Ovary (tissue), 9 donors: ENCODE data around the gene ITGAE. TPM values are rescaled to one million over a fixed set of nuclear protein-coding genes. Genes with fewer than 3 reads are reported as not detected.

Source experiments
- DNase-seq, 5 donors: peaks; one replicate each; pipeline ENCODE4 v3.0.0-alpha.2; 2019 to 2020
- H3K27ac ChIP-seq, 2 donors: fragments of 200-600 bp; one replicate each; pipeline versions ENCODE4 v1.5.1 to v1.8.0; 2019 to 2022
- H3K27me3 ChIP-seq: fragments of 200-600 bp; one replicate; pipeline ENCODE4 v1.8.0; 2022
- H3K36me3 ChIP-seq: fragments of 200-600 bp; sonication (generic); one replicate; pipeline ENCODE4 v1.5.1; 2019
- H3K4me1 ChIP-seq: one replicate; pipeline ENCODE4 v1.8.1; 2013; ENCODE audit warnings: mild to moderate bottlenecking, moderate library complexity; ENCODE audit not compliant: insufficient read depth
- H3K4me3 ChIP-seq: fragments of 200-600 bp; sonication (generic); one replicate; pipeline ENCODE4 v1.5.1; 2017
- H3K9me3 ChIP-seq, 2 donors: fragments of 200-600 bp in 1 of 2; sonication (generic) in 1 of 2; one replicate each; pipeline versions ENCODE4 v1.5.1 to v1.8.1; 2013 to 2019; ENCODE audit warnings: mild to moderate bottlenecking in 1 of 2, moderate library complexity in 1 of 2
- EP300 ChIP-seq: sonication (generic); formaldehyde crosslinking; IDR thresholded peaks from one replicate; pipeline ENCODE4 v1.6.1; 2017; ENCODE audit warnings: antibody characterized with exemption
- POLR2A ChIP-seq: fragments of 450-650 bp; IDR thresholded peaks from one replicate; pipeline ENCODE4 v1.6.1; 2017; ENCODE audit warnings: antibody characterized with exemption, mild to moderate bottlenecking, moderate library complexity
- WGBS, 3 donors: extraction: QIAGEN DNeasy Blood & Tissue Kit in 1 of 3; methylation state at CpG; one replicate each; pipeline versions ENCODE4 v1.1.5 to v1.1.7; 2013 to 2017; 5-methylcytosine and 5-hydroxymethylcytosine counted together
- intact Hi-C, 4 donors: fragments of 100-400 bp; cut with DNase I; formaldehyde crosslinking; loops; one replicate each; pipeline versions ENCODE4 v1.11.0 to v1.15.1; 2022 to 2023
- polyA plus RNA-seq, 2 donors: library from polyadenylated mRNA; stranded (reverse); fragments of 200-250 nt in 1 of 2; fragments of 350-450 nt in 1 of 2; fragmentation: Illumina TruSeq in 1 of 2; extraction: RNeasy Lipid Tissue Mini Kit (QIAGEN cat#74804) in 1 of 2; gene quantifications; one replicate each; pipeline ENCODE4 v1.2.3, GENCODE V29; 2013 to 2014
- total RNA-seq, 7 donors: library from RNA; depleted of rRNA in 2 of 7; stranded (reverse); fragments of >200 nt in 2 of 7; fragmentation: NEBNext Ultra II Directional in 3 of 7; extraction: Animal tissue kit (Norgen Biotek cat#: 25700) in 3 of 7; gene quantifications; one replicate each; pipeline versions ENCODE4 v1.1.0 to v1.2.4, GENCODE V29; 2016 to 2023
- TF ChIP-seq, protein P1 (sequence below), 3 donors: fragments of 450-650 bp in 2 of 3; fragments of 200-600 bp in 1 of 3; IDR thresholded peaks; one replicate each; pipeline versions ENCODE4 v1.5.1 to v1.8.0; 2016 to 2022; ENCODE audit warnings: antibody characterized with exemption in 3 of 3, mild to moderate bottlenecking in 1 of 3
- donor health status: DM: no; HTN: no; CAD: no; lungs with moderate emphysema.
- donor health status: DM: no; HTN: no; CAD: no.
- donor health status: Bipolar disorder and iron deficiency.
- donor health status: DM: yes; HTN: yes; CAD: no.
- donor health status: DM: no; HTN: no; CAD: no.
- donor health status: DM: yes; HTN: yes; CAD: no.

The ITGAE gene
- total and polyA plus RNA-seq, 9 donors: 13.3 to 27.0 (median 17.2) TPM

DNA sequence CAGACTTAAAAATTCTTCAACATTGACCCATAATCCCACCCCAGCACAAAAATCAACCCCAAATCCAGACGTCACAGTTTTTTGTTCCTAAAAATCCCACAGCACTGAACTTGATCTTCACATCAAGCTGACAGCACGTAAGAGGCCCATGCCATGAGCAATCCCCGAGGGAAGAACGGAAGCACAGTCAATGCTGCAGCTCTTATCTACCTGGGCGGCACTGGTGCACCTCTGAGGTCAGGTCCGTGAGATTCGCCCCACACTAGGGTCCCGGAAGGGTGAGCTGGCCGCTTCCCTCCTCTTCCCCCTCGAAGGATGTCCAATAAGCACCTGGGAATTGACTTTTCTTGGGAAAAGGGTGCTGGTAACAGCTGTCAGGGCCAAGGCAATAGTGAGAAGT lies 11.3 kb upstream of the ITGAE start:
- WGBS, 3 donors: 30 to 76% (median 42%) methylated on average over 10 of the region's 10 CpGs
- DNase-seq: no peak
- no peaks in the 10 kb centered on the region for H3K9me3 ChIP-seq
- TF ChIP-seq EP300 (no peak), POLR2A (no peak)
- TF ChIP-seq, protein P1, sequence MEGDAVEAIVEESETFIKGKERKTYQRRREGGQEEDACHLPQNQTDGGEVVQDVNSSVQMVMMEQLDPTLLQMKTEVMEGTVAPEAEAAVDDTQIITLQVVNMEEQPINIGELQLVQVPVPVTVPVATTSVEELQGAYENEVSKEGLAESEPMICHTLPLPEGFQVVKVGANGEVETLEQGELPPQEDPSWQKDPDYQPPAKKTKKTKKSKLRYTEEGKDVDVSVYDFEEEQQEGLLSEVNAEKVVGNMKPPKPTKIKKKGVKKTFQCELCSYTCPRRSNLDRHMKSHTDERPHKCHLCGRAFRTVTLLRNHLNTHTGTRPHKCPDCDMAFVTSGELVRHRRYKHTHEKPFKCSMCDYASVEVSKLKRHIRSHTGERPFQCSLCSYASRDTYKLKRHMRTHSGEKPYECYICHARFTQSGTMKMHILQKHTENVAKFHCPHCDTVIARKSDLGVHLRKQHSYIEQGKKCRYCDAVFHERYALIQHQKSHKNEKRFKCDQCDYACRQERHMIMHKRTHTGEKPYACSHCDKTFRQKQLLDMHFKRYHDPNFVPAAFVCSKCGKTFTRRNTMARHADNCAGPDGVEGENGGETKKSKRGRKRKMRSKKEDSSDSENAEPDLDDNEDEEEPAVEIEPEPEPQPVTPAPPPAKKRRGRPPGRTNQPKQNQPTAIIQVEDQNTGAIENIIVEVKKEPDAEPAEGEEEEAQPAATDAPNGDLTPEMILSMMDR (IDR thresholded peaks at IDR 0.05): no peak
- H3K36me3 ChIP-seq: no peaks in the 10 kb centered on the region
- H3K4me1 ChIP-seq: peaks cover 8% of the 10 kb centered on the region
- H3K4me3 ChIP-seq: no peak overlapping the region
- peak overlapping the region in 1 of 2 donors; percentile 76 for H3K27ac ChIP-seq
- H3K27me3 ChIP-seq: no peaks in the 10 kb centered on the region
- intact Hi-C loops: no loop called here

DNA sequence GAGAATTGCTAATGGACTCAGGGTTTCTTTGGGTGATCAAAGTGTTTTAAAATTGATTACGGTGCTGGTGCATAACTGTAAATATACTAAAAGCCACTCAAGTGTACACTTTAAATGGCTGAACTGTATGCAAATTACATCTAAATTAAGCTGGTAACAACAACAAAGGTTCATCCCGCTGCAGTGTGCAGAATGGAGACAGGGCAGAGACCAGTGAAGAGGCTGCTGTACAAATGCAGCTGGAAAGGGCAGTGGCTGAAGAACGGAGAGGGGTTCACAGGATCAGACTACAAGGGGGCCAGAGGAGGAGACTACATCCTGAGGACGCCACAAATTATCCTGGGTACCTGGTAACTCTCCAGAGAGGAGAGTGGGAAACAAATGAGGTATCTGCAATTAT lies 9.0 kb upstream of the ITGAE start:
- 85 to 89% (median 88%) methylated on average over 4 of the region's 4 CpGs for WGBS, 3 donors
- H3K4me3 ChIP-seq: no peak overlapping the region
- DNase-seq: no peak
- no peak overlapping the region for H3K27ac ChIP-seq
- no peaks in the 10 kb centered on the region for H3K36me3 ChIP-seq
- intact Hi-C loops: no loop called here
- no peaks in the 10 kb centered on the region for H3K27me3 ChIP-seq
- TF ChIP-seq POLR2A: no peak
- TF ChIP-seq, protein P1 (IDR thresholded peaks at IDR 0.05): no peak
- no peak for TF ChIP-seq EP300
- H3K4me1 ChIP-seq: peaks cover 20% of the 10 kb centered on the region
- no peaks in the 10 kb centered on the region for H3K9me3 ChIP-seq

DNA sequence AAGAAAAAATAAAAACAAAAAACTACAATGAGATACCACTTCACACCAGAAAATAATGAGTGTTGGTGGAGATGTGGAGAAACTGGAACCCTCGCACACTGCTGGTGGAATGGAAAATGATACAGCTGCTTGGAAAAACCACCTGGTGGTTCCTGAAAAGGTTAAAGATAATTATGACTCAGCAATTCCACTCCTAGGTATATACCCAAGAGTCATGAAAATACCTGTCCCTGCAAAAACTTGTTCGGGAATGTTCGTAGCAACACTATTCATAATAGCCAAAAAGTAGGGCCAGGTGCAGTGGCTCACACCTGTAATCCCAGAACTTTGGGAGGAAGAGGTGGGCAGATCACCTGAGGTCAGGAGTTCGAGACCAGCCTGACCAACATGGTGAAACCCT lies 8.1 kb upstream of the ITGAE start:
- H3K27ac ChIP-seq: no peak overlapping the region
- WGBS, 3 donors: 93 to 96% (median 94%) methylated on average over 4 of the region's 4 CpGs
- intact Hi-C loops: no loop called here
- peaks cover 24% of the 10 kb centered on the region for H3K4me1 ChIP-seq
- H3K9me3 ChIP-seq: no peaks in the 10 kb centered on the region
- no peaks in the 10 kb centered on the region for H3K27me3 ChIP-seq
- H3K4me3 ChIP-seq: no peak overlapping the region
- H3K36me3 ChIP-seq: no peaks in the 10 kb centered on the region
- no peak for DNase-seq
- no peak for TF ChIP-seq POLR2A
- no peak for TF ChIP-seq EP300
- TF ChIP-seq, protein P1 (IDR thresholded peaks at IDR 0.05): no peak

DNA sequence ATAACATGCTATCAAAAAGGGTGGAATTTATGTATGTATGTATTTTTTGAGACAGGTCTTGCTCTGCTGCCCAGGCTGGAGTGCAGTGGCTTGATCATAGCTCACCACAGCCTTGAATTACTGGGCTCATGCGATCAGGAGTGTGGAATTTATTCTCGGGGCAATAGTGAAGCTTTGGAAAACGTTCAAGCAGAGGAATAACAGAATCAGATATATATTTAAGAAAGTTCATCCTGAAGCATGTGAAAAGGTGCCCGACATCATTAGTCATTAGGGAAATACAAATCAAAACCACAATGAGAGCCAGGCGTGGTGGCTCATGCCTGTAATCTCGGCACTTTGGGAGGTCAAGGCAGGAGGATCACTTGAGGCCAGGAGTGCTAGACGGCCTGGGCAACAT lies 7.7 kb upstream of the ITGAE start:
- H3K9me3 ChIP-seq: no peaks in the 10 kb centered on the region
- WGBS, 3 donors: 71 to 87% (median 79%) methylated on average over 7 of the region's 7 CpGs
- no peak overlapping the region for H3K4me3 ChIP-seq
- no peaks in the 10 kb centered on the region for H3K36me3 ChIP-seq
- intact Hi-C loops: no loop called here
- peaks cover 27% of the 10 kb centered on the region for H3K4me1 ChIP-seq
- no peak overlapping the region for H3K27ac ChIP-seq
- TF ChIP-seq POLR2A: no peak
- no peak for TF ChIP-seq EP300
- TF ChIP-seq, protein P1 (IDR thresholded peaks at IDR 0.05): no peak
- H3K27me3 ChIP-seq: no peaks in the 10 kb centered on the region
- DNase-seq: no peak
